Stimulated activated CD4-positive, alpha-beta T cell treated with anti-CD3 and anti-CD28 coated beads, Interleukin-15, amount 100 ng/mL, for 24 hours (primary cell): ENCODE measurements around the gene UEVLD.
"Not testable (repeated sequence)": the region's sequence is repeated elsewhere in the genome, so short reads cannot be mapped to it uniquely, and the experiment has no call there.

Experiments used
- DNase-seq: peaks from one replicate; pipeline ENCODE4 v3.0.0-alpha.2; 2020

The UEVLD gene

GRCh38 chr11:18588297-18589252 is at the start of gene UEVLD:
Gene UEVLD (minus strand): TSS chr11:18588734. CDS start chr11:18588654, 80 bp downstream.
- DNase-seq, result peak; percentile 86

DNA sequence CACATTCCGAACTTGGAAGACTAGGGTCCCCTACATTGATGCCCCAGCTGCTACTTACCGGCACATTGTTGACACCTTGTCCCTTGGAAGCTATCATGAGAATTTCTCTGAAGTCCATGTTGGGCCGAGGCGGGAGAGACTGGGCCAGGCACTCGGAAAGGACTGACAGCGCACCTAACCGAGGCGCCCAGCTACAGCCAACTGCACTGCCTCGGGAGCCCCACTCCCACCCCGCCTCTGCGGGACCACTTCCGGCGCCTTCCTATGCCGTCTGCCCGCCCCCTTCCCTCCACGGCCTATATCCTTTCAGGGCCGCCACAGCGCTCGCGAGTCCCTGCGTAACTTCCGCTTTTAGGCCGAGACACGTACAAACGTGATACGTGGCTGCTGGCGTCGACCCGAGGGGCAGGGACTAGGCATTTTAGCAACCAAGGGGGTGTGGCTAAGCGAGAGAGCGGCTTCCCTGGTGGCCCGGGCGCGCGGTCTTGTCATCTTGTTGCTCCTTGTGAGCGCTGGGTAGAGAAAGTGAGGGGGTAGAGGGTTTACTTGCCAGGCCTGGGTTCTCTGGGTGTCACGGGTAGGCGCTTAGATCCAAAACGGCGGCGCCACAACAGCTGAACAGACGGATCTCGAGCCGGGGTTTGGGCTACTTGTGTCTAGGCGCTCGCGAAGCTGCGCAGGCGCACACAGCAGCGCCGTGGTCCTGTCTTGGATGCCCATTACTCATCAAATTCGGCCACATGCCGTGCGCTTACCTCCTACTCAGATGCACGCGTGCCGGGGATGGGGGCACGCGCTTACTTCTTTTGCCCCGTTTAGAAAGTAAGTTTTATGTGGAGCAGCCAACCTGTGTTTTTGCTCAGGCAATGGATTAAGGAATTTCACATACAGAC is 45.9 kb upstream of the UEVLD start, which contains the start of gene SPTY2D1:
TSS of gene SPTY2D1 (minus strand) at position 203 of the 893 bp plus-strand sequence. CDS start at position 118, 85 bp downstream.
- peak; percentile 98 for DNase-seq

DNA sequence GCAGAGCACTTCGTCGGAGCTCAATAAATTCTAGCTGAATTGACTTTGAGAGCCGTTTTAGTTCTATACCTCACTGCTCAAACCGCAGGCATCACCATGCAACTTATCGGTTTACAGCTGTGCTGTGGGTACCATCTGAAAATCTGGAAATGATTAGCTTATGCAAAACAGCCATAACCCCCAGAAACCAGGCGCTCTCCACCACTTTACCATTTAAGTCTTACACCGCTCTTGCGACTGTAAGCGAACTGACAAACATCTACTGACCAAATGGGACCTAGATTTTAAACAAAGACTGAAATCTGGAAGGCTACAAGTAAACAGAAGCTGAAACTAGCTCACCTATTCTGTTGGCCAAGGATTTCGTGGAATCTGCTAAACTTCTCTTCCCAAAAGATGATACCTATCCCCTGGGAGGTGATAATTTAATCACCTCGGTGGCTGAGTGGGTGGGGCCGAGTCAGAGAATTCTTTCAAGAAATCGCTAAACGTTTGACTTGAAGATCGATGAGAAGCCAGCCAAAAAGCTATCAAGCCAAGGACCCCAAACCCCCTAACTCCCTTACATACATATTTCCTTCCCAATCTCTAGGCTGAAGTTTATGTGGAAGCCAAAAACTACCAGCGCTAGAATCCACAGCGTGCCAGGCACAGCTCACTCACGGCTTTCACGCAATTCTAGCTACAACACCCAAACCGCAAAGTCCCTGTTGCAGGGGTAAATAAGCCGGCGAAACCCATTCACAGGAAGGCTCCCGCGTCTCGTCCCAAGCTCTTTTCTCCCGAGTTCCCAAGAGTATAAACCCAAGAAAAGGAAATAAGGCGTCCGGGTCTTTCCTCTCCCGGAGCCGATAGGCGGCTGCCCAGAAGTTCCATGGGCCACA is 45.0 kb upstream of the UEVLD start:
- DNase-seq, result peak; percentile 49

GRCh38 chr11:18632841-18633240 is 44.3 kb upstream of the UEVLD start:
- no peak for DNase-seq

DNA sequence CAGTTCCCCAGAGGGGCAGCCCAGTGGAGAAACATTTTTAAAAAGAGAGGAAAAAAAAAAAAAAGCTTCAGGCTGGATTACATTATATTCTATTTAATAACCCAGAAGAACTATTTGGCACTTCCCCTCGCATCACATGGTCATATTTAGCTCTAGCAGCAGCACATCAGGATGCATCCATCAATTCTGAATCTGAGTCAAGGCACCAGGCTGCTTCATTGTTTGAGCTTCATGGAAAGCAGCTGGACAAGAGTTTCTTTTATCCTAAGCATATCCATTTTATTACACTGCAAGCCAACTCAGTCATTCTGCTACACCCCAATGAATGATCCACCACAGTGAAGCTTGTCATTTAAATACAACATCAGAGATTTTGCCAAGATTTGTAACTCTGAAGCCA is 35.6 kb upstream of the UEVLD start:
- no peak for DNase-seq

GRCh38 chr11:18623707-18624106 is 35.2 kb upstream of the UEVLD start:
- no peak for DNase-seq

DNA sequence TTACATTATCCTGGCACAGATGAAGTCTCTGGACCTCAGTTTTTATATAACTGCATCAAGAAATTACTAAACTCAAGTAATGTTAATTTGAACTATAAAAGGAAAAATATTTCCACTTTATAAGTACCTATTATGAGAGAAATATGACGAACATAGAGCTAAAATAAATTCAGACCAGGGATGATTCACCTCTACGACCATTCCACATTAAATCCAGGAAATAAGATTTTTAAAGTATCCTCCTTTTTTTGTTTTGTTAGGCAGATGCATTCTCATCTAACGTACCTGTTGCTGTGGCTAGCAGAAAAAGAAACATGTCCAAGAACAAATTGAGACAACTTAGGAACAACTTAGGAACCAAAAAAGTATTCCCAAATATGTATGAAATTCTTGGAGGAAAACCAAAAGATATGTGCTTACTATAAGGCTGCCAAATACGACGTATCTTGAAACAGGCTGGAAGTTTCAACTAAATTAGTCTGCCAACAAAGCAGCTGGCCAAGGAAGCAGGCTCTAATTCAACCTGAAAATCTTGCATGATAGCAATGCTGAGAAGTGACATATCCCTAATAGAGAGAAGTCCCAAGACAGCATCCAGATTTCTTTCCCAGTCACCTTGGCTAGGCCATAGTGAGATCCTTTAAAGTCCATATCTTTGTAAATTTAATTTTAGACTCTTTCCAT is 29.9 kb upstream of the UEVLD start:
- DNase-seq, result no peak

GRCh38 chr11:18617688-18618341 is 29.3 kb upstream of the UEVLD start:
- DNase-seq, result peak; percentile 28

- no peak for DNase-seq
These were observed 27.3 kb upstream of the UEVLD start for GRCh38 chr11:18615628-18616392.

DNA sequence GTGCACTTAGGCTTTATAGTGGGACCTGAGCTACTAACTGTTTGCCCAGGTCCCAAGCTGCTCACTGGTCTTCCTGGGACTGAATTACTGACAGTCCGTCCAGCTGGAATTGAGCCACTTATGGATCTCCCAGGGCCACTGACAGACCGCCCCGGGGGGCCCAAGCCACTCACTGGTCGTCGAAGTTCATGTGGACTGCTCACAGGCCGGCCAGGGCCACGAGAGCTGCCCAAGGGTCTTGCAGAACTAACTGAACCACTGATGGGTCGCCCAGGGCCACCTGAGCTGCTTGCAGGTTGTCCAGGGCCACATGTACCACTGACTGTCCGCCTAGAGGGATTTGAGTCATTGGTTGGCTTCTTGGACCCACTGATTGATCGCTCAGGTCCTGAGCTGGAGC is 26.1 kb upstream of the UEVLD start:
- DNase-seq, result no peak

DNA sequence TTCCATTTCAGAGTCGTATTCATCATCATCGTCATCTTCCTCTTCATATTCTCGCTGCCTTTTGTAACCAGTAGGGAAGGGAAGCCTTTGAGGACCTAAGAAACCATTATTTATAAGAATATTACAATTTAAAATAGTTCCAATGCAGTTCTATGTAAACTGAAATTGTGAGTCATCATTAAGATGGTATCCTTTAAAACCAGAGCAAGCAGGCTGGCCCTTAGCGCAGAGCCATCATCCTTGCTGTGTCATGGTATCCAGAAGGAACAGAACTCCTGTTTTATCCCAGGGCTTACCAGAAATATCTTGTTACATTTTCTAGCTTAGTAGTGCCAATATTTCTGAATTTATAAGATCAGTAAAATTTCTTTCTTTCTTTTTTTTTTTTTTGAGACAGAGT is 23.9 kb upstream of the UEVLD start:
- no peak for DNase-seq

DNA sequence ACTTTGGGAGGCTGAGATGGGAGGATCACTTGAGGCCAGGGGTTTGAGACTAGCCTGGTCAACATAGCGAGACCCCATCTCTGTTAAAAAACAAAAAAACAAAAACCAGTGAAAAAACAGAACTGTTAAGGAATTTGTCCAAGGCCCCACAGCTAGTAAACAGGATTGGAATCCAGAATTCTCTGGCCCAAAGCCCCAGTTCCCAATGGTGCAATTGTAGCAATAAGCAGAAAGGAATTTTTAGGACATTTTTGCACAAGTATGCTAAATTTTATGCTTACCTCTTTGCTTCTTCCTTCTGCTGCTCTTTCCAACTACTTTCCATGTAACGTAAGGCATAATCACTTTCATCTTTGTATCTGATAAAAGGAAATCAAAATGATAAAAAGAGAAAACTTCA is 22.7 kb upstream of the UEVLD start:
- DNase-seq, result no peak

GRCh38 chr11:18608376-18608775 is 19.8 kb upstream of the UEVLD start:
- no peak for DNase-seq

DNA sequence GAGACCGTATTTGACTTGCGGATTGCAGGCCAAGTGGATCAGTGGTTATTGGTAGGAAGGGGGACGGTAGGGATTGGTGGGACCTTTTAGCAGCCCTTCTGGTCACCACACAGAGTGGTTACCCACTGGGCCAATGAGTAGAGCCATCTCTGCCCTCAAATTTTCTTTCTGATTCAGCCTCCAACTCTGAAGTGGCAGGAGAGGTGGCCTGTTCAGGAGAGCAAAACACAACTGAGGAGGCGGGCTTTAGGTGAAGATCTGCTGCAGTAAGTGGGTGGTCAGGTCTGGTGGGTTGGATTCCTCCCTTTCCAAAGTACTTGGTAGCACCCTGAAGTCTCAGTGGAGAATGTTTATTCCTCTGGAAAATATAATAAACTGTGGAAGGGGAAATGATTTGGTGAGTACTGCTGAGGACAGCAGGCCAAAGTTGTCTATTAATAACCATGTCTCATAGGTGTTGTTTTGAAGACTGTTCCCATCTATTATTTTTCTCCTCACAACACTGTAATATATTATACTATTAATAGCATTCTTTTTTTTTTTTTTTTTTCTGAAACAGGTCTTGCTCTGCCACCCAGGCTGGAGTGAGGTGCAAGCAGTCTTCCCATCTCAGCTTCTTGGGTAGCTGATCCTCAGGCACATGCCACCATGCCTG is 12.5 kb upstream of the UEVLD start:
- DNase-seq, result no peak

- DNase-seq, result no peak
These were observed 11.3 kb upstream of the UEVLD start, which contains the start of gene MISFA for GRCh38 chr11:18599739-18600230. Gene MISFA (plus strand): TSS chr11:18599789. CDS start chr11:18599929, 140 bp downstream.

GRCh38 chr11:18594999-18595749 is 6.6 kb upstream of the UEVLD start:
- DNase-seq, result no peak

DNA sequence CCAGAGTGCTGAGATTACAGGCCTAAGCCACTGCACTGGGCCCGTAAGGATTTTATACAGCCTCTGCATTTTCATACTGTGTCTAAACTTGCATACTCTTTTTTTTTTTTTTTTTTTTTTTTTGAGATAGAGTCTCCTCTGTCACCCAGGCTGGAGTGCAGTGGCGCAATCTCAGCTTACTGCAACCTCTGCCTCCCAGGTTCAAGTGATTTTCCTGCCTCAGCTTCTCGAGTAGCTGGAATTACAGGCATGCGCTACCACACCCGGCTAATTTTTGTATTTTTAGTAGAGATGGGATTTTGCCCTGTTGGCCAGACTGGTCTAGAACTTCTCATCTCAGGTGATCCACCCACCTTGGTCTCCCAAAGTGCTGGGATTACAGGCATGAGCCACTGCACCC is 5.6 kb upstream of the UEVLD start:
- not testable (repeated sequence) for DNase-seq

- no peak for DNase-seq
These were observed 2.0 kb upstream of the UEVLD start for GRCh38 chr11:18590571-18590970.

- no peak for DNase-seq
These were observed 6.7 kb downstream of the UEVLD start for GRCh38 chr11:18581825-18582224.
